GM18909 (cell line): ENCODE data around the gene RNF31.

Experiments used
- ATAC-seq: cut with Tn5 transposase; IDR thresholded peaks from one replicate; pipeline ENCODE4 v1.9.1; 2021; ENCODE audit warnings: mild to moderate bottlenecking; ENCODE audit not compliant: unreplicated experiment, poor library complexity

RNF31 gene

DNA sequence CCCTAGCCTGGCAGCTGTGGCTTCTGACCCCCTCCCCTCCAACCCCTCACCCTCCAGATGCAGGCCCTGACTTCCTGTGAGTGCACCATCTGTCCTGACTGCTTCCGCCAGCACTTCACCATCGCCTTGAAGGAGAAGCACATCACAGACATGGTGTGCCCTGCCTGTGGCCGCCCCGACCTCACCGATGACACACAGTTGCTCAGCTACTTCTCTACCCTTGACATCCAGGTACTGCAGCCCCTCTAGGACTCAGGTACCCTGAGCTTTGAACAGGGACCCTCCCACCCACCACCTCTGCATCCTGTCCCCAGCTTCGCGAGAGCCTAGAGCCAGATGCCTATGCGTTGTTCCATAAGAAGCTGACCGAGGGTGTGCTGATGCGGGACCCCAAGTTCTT is 7.8 kb downstream of the RNF31 start:
- no peak for ATAC-seq

DNA sequence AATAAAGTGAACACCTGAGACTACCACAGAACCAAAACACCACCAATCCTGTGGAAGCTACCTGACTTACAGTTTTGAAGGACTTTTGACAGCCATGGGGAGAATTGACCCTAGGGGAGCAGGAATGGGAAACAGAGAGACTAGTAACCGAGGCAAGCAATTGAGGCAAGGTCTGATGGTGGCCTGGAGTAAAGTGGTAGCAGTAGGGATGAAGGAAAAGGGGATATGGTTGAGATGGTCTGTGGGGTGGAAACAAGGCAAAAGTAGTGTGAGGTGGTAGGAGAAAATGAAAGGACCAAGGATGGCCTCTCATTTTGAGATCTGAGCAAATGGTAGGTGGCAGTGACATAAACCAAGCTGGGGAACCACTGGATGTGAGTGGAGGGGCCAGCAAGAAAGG is 9.5 kb downstream of the RNF31 start:
- no peak for ATAC-seq

DNA sequence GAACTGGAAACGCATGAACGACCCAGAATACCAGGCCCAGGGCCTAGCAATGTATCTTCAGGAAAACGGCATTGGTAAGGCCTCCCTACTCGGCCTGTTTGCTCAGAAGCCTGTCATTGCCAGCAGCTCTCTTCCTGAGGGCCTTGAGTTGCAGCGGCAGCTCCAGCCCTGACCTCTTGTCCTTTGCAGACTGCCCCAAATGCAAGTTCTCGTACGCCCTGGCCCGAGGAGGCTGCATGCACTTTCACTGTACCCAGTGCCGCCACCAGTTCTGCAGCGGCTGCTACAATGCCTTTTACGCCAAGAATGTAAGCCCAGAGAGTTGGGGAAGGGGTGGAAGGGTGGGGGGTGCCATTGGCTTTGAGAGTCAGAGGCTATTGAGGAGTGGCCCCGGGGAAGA is 10.0 kb downstream of the RNF31 start:
- no peak for ATAC-seq

DNA sequence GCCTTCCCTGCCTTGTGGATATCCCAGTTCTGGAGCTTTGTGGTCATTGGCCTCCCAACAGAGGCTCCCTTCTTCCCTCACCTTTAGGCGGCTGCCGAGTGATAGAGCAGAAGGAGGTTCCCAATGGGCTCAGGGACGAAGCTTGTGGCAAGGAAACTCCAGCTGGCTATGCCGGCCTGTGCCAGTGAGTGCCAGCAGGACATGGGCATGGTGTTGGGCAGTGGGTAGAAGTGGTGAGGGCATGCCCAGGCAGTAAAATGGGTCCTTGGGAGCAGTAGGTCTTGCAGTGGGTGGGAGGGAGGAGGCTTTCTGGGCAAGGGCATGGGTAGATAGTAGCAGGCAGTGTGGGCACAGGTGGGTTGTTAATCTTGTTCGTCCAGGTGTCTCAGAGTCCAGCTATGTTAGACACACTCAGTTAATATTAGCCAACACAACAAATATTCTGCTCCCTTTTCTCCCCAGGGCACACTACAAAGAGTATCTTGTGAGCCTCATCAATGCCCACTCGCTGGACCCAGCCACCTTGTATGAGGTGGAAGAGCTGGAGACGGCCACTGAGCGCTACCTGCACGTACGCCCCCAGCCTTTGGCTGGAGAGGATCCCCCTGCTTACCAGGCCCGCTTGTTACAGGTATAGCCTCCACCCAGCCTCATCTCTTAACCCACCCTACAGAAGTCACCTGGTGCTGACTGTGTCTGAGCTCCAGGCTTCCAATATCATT is 12.6 kb downstream of the RNF31 start:
- ATAC-seq = no peak

DNA sequence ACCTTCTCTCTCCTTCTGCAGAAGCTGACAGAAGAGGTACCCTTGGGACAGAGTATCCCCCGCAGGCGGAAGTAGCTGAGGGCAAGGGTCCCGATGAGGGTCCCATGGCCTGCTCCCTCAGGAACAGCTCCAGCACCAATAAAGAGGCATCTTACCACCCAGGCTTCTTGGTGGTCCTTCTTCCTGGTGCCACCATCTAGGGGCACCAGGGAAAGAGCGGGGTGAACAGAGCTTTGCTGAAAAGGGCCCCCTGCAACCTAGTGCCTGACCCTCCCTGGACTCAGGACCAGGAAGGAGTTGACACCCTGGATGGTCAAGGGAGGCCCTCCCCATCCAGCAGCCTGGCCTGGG is 13.2 kb downstream of the RNF31 start:
- ATAC-seq = no peak

DNA sequence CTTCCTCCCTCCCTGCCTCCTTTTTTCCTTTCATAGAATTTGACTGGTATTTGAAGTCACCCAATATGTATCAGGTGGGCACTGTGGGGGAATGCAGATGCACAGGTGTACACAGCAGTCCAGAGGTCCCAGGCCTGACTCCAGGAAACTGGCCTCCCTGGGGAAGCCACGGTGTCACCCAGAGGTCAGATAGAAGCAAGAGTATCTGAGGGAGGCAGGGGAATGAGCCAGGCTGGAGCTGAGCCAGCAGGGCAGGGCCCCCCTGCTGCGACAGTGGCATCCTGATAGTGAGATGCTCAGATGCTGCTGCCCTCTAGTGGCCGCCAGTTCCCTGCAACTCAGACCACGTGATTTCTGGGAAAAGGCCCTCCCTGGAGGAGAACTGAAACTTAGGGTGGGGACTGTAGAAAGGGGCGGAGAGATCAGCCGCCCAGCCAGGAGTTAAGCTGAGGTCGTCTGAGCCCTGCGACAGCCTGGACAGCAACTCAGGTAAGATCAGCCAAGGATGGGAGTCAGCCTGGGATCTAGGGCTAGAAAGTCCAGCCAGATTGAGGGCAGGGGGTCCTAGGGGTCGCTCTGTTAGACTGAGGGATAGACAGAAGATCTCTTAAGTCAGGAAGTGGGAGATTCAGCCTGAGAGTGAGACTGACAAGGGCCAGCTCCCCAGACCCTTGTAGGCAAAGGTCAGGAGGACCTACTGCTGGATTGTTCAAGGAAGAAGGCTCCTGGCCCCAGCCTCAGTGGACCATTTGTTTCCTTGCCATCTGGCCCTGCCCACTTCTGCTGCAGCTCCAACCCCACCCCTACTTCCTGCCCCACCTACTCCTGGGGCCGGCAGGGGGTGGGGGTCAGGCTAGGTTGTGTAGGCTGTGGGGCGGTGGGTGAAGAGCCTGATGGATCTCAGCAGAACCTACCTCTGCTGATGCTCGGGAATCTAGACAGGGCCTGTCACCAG is 13.8 kb downstream of the RNF31 start, which contains the start of gene IRF9:
Gene IRF9, plus strand, starts transcription at position 416 of the 955 bp plus-strand sequence. CDS start 880 bp downstream, outside the sequence.
- peak; percentile 86 for ATAC-seq

DNA sequence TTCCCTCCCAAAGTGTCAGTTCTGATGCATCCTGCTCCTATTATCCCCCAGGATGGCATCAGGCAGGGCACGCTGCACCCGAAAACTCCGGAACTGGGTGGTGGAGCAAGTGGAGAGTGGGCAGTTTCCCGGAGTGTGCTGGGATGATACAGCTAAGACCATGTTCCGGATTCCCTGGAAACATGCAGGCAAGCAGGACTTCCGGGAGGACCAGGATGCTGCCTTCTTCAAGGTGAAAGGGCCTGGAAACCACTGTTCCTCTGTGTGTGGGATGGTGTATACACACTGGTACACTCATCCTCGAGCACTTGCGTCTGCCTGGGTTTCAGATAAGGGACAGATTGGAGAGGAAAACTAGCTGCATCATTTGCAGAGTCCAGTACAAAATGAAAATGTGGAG is 14.8 kb downstream of the RNF31 start:
- ATAC-seq = no peak

DNA sequence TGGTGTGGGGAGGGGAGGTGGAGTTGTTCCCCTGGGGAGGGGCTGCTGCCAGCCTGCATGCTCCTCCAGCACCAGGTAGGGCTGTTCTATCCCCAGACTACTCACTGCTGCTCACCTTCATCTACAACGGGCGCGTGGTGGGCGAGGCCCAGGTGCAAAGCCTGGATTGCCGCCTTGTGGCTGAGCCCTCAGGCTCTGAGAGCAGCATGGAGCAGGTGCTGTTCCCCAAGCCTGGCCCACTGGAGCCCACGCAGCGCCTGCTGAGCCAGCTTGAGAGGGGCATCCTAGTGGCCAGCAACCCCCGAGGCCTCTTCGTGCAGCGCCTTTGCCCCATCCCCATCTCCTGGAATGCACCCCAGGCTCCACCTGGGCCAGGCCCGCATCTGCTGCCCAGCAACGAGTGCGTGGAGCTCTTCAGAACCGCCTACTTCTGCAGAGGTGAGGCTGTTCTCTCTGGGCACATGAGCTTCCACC is 17.3 kb downstream of the RNF31 start:
- no peak for ATAC-seq

DNA sequence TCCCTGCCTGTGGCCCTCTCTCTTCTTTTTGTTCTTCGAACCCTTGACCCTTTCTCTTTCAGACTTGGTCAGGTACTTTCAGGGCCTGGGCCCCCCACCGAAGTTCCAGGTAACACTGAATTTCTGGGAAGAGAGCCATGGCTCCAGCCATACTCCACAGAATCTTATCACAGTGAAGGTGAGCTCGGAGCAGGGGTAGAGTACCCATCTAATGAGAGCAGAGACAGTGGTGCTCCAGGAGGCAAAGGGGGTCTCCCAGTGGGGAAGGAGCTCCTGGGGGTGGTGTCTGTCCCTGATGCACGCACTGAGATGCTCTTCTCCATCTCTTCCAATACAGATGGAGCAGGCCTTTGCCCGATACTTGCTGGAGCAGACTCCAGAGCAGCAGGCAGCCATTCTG is 18.5 kb downstream of the RNF31 start:
- no peak for ATAC-seq

DNA sequence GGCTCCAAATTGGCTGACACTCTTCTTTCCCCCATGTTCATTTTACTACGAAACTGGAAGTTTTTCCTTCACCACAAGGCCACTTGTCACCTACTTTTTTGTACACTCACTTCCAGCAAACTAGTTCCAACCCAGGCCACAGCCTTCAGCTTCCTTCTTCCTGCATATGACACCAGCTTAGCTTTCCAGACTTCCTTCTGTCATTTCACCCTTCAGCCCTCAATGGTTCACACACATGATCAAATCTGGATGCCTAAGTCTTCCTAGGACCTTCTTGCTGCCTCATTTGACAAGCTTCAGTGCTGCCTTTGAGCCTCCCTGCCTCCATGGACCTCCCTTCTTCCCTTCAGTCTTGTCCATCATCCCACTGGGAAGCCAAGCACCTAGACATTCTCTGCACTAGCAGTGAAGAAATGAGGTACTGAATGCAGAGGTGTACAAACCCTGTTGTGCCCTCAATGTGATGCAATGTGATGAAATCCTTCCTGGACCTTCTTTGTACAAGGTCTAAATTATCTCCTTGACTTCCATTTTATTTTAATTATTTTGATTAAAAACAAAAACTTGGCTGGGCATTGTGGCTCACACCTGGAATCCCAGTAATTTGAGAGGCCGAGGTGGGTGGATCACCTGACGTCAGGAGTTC is 20.3 kb downstream of the RNF31 start:
- ATAC-seq = no peak

DNA sequence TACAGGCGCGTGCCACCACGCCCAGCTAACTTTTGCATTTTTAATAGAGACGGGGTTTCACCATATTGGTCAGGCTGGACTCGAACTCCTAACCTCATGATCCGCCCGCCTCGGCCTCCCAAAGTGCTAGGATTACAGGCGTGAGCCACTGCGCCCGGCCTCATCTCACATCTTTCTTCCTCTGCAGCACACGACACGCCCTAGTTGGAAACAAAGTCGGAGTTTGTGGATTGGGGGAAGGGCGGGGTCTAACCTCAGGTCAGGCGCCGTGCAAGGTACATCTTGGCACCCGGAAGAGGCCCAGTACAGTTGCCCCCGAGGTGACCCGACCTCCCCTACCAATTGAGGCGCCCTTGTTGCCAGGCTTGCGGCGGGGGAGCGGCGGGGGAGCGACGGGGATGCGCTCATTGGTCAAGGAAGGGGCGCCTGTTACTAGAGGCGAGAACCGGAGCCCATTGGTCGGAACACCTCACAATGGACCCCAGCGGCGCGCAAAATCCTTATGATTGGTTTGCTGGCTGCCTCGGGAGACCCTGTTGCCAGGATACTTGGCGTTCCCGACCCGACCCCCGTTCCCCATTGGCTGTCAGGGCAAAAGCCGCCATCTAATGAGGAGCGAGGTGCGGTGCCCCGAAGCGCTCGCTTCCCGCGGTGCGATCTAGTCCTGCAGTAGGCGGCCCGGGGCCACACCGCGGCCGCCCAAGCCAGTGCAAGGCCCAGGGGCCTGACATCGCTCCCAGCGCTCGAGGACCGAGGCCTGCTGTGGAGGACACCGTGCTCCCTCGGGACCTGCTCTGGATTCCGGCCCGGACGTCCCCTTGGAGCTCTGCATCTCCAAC is 24.3 kb downstream of the RNF31 start, which contains the start of gene REC8:
Gene REC8, plus strand, starts transcription at position 659 of the 839 bp plus-strand sequence. CDS start 473 bp downstream, outside the sequence.
- ATAC-seq = peak; percentile 90

DNA sequence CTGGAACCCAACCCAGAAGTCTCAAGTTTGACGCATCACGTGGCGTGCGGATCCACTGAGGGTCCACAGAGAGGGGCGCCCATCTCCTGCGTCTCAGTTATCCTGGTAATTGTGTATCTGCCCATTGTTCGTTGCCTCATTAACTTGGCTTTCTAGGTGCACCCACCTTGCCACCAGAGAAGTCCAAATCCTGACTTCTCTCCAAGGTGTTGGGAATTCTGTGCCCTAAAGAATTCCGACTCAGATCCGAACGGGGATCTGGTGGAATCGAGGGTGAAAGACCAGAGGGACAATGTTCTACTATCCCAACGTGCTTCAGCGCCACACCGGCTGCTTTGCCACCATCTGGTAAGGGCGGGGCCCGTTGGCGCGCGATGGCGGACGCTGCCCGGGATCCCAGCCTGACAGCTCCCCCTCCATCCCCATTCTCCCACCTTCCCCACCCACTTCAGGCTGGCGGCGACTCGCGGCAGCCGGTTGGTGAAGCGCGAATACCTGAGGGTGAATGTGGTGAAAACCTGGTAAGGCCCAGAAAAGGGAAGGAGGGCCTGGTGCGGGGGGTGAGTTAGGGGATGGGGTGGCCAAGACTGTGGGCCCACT is 25.1 kb downstream of the RNF31 start:
- ATAC-seq = no peak

DNA sequence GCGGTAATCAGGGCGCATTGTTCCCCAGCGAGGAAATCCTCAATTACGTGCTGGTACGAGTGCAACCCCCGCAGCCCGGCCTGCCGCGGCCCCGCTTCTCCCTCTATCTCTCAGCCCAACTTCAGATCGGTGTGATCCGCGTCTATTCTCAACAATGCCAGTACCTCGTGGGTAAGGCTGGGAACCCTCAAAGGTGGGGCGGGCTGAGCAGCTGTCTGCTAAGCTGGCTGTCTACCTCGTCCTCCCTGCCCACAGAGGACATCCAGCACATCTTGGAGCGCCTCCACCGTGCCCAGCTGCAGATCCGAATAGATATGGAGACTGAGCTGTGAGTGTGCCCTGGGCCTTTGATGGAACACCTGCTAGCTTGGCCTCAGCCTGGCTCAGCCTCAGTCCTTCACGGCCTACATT is 25.6 kb downstream of the RNF31 start:
- ATAC-seq = no peak

DNA sequence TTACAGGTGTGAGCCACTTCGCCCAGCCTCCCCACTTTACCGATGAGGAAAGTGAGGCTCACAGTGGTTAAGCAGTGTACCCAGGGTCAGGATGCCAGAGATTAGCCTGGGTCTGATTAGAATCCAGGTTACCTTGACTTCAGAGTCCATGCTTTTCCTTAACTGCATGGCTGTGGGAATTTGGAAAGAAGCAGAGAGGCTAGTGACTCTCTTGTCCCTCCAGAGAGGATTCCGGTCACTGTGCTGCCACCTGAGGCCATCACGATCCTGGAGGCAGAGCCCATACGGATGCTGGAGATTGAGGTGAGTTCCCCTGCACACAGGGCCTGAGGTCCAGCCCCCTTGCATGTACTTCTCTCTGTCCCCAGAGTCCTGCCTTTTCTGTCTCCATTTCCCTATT is 29.3 kb downstream of the RNF31 start:
- ATAC-seq = no peak

DNA sequence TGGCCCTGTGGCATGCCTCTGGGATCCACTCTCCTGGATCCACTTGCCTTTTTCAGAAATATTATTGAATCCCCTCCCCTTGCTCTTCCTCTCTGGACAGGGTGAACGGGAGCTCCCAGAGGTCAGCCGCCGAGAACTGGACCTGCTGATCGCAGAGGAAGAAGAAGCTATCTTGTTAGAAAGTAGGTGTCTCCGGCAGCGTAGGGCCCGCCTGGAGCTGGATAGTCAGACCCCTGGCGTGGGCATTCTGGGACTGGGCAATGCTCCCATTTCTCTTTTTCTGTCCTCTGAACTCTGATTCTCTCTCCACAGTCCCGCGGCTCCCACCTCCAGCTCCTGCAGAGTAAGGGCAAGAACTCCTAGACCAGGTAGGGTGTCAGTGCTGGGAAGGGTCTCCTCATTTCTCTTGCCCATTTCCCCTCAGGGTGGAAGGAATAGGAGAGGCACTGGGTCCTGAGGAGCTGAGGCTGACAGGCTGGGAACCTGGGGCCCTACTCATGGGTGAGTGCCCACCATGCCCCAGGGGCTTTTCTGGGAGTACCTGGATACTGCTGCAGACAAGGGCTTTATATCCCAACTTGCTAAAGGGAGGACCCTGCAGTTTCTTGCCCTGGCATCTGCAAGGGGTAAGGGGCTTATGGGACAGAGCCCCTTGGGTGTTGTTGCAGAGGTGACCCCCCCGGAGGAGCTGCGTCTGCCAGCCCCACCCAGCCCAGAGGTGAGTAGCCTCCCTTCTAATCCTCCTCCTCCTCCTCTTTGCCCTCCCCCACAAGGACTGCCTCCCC is 29.9 kb downstream of the RNF31 start:
- no peak for ATAC-seq

DNA sequence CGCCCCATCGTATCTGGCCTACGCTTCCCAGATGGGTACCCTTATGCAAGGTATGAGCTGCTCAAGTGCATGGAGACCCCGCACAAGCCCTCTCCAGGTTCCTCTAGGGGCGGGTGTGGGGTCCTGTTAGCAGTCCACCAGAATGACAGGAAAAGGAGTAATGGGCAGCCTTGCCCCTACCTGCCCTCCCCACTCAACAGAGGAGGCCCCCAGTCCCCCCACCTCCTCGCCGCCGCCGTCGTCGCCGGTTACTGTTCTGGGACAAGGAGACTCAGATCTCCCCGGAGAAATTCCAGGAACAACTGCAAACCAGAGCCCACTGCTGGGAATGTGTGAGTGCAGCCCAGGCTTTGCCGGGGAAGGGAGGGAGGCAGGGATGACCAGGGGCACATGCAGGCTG is 30.6 kb downstream of the RNF31 start:
- ATAC-seq = no peak

DNA sequence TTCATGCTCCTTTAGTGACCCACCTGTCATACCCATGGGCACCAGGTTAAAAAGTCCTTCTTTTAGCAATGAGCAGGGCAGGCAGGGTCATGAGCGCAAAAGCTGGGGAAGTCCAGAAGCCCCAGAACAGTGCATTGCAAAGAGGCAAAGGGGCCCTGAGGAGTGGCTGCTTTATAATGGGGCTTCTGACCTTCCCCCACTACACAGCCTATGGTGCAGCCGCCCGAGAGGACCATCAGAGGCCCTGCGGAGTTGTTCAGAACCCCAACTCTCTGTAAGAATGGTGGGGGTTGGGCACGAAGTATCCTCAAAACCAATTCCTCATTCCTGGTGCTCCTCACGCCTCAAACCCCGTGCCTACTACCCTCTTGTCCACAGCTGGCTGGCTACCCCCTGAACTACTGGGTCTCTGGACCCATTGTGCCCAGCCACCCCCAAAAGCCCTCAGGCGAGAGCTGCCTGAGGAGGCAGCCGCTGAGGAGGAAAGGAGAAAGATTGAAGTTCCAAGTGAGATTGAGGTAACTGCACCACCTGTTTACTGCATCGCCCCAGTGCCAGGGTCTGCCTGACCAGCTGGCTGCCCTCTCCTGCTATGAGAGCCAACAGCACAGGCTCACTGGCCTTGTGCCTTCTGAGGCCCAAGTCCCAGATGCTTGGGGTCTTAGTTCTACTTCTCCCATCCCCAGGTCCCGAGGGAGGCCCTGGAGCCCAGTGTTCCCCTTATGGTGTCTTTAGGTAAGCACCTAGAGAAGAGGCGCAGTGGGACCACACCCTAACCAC is 31.3 kb downstream of the RNF31 start:
- no peak for ATAC-seq
